Memory B cell (primary cell): ENCODE data around the gene TEC.
"Not testable (repeated sequence)": the region's sequence is repeated elsewhere in the genome, so short reads cannot be mapped to it uniquely, and the experiment has no call there.

ENCODE experiments used
- ATAC-seq: fragments of 150-1000 bp; cut with Tn5 transposase; 2 replicates; pipeline ENCODE4 v1.10.0; 2021; ENCODE audit warnings: low read depth, mild to moderate bottlenecking, moderate library complexity
- DNase-seq, 2 donors: peaks; one replicate each; pipeline ENCODE4 v3.0.0; 2022; ENCODE audit warnings: low spot score in 2 of 2
- H3K27ac Mint-ChIP-seq: one replicate; pipeline ENCODE4 v1.8.0; 2022; ENCODE audit warnings: mild to moderate bottlenecking, moderate library complexity, mixed read lengths
- H3K27me3 Mint-ChIP-seq: one replicate; pipeline ENCODE4 v1.8.0; 2022; ENCODE audit warnings: mixed read lengths
- H3K36me3 Mint-ChIP-seq: one replicate; pipeline ENCODE4 v1.8.0; 2022; ENCODE audit warnings: mild to moderate bottlenecking, mixed read lengths
- H3K4me1 Mint-ChIP-seq: one replicate; pipeline ENCODE4 v1.8.0; 2022; ENCODE audit warnings: mixed read lengths
- H3K4me3 Mint-ChIP-seq: one replicate; pipeline ENCODE4 v1.8.0; 2022; ENCODE audit warnings: mild to moderate bottlenecking, moderate library complexity, mixed read lengths
- H3K9me3 Mint-ChIP-seq: one replicate; pipeline ENCODE4 v1.8.0; 2022; ENCODE audit warnings: mixed read lengths

The TEC gene

DNA sequence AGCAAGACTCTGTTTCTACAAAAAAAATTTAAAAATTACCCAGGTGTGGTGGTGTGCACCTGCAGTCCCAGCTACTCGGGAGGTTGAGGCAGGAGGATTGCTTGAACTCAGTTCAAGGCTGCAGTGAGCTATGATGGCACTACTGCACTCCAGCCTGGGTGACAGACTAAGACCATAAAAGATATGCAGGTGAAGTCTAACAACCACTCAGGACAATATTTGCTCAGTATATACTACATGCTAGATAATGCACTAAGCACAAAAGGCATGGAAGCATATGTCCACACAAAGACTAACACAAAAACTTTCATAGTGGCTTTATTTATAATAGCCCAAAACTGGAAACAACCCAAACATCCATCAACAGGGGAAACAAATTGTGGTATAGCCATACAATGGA lies 77.9 kb downstream of the TEC start:
- Mint-ChIP-seq H3K9me3 (no peaks in the 10 kb centered on the region), H3K4me3 (no peak overlapping the region), H3K27me3 (no peaks in the 10 kb centered on the region), H3K27ac (no peak overlapping the region), H3K36me3 (peaks cover 2% of the 10 kb centered on the region), H3K4me1 (peaks cover 32% of the 10 kb centered on the region)
- DNase-seq (no peak), ATAC-seq (no peak)

GRCh38 chr4:48190839-48191238 lies 78.8 kb downstream of the TEC start:
- Mint-ChIP-seq H3K36me3 (peaks cover 2% of the 10 kb centered on the region), H3K27ac (no peak overlapping the region), H3K27me3 (no peaks in the 10 kb centered on the region), H3K9me3 (no peaks in the 10 kb centered on the region), H3K4me3 (no peak overlapping the region), H3K4me1 (peaks cover 24% of the 10 kb centered on the region)
- ATAC-seq = peak; percentile 62
- DNase-seq = no peak

- H3K27me3 Mint-ChIP-seq = no peaks in the 10 kb centered on the region
Measured at GRCh38 chr4:48189731-48190130, 79.9 kb downstream of the TEC start.

GRCh38 chr4:48188390-48188789 lies 81.2 kb downstream of the TEC start:
- no peak for ATAC-seq
- Mint-ChIP-seq H3K36me3 (peaks cover 2% of the 10 kb centered on the region), H3K27ac (no peak overlapping the region)

More at GRCh38 chr4:48189731-48190130, 79.9 kb downstream of the TEC start:
- H3K4me3 Mint-ChIP-seq = no peak overlapping the region
- H3K27ac Mint-ChIP-seq = no peak overlapping the region
- no peak for ATAC-seq
- H3K36me3 Mint-ChIP-seq = peaks cover 2% of the 10 kb centered on the region
- no peaks in the 10 kb centered on the region for H3K9me3 Mint-ChIP-seq
- peaks cover 19% of the 10 kb centered on the region for H3K4me1 Mint-ChIP-seq
- DNase-seq = no peak

GRCh38 chr4:48187813-48188212 lies 81.8 kb downstream of the TEC start:
- ATAC-seq (no peak), DNase-seq (no peak)
- Mint-ChIP-seq H3K9me3 (no peaks in the 10 kb centered on the region), H3K4me1 (peaks cover 9% of the 10 kb centered on the region), H3K36me3 (peaks cover 2% of the 10 kb centered on the region), H3K4me3 (no peak overlapping the region), H3K27me3 (no peaks in the 10 kb centered on the region), H3K27ac (no peak overlapping the region)

More at GRCh38 chr4:48188390-48188789, 81.2 kb downstream of the TEC start:
- Mint-ChIP-seq H3K4me1 (peaks cover 12% of the 10 kb centered on the region), H3K27me3 (no peaks in the 10 kb centered on the region), H3K9me3 (no peaks in the 10 kb centered on the region), H3K4me3 (no peak overlapping the region)
- DNase-seq = no peak

- H3K36me3 Mint-ChIP-seq, H3K27ac Mint-ChIP-seq, ATAC-seq, H3K27me3 Mint-ChIP-seq, H3K9me3 Mint-ChIP-seq, H3K4me1 Mint-ChIP-seq, H3K4me3 Mint-ChIP-seq, DNase-seq: not testable (repeated sequence)
Measured at GRCh38 chr4:48187066-48187465, 82.6 kb downstream of the TEC start.

- not testable (repeated sequence) for H3K27ac Mint-ChIP-seq, H3K4me3 Mint-ChIP-seq, H3K9me3 Mint-ChIP-seq, H3K4me1 Mint-ChIP-seq, ATAC-seq, H3K36me3 Mint-ChIP-seq, H3K27me3 Mint-ChIP-seq, DNase-seq
Measured at GRCh38 chr4:48186394-48186793, 83.2 kb downstream of the TEC start.

DNA sequence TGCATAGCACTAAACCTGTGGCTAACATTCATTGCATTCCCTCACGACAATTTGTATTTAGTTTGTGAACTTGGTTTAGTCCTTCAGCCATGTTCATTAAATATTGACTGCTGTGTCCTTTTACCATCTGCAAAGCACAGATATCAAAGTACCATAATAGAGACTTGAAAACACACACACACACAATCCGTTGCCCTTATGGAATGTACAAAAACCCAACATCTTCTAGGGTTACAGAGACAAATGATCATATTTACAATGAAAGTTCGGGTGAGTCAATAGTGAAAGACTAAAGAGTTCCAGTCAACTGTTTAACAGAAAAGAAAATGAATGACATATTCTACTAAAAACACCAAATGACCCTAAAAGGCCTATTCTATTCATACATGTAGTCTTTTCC lies 84.8 kb downstream of the TEC start:
- Mint-ChIP-seq H3K36me3 (peaks cover 6% of the 10 kb centered on the region), H3K27me3 (no peaks in the 10 kb centered on the region), H3K4me3 (no peak overlapping the region), H3K9me3 (no peaks in the 10 kb centered on the region), H3K27ac (no peak overlapping the region), H3K4me1 (peaks cover 5% of the 10 kb centered on the region)
- ATAC-seq (no peak), DNase-seq (no peak)

DNA sequence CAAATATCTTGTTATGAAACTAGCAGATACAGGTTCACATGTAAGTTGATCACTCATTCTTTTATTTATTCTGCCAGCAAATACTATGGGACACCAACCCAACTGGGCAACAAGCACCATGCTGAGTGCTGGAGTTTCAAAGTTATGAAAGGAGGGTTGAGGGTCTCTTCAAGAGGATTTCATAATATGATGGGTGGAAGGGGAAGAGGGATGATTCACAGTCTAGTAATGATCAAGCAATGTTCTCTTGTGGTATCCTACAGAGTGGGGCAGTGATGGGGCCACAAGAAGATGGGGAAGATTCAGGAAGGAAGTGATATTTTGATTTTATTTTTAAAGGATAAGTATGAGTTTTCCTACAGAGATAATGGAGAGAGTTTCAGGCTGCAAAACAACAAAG lies 89.4 kb downstream of the TEC start:
- peaks cover 9% of the 10 kb centered on the region for H3K4me1 Mint-ChIP-seq
- peaks cover 15% of the 10 kb centered on the region for H3K36me3 Mint-ChIP-seq
- H3K4me3 Mint-ChIP-seq = no peak overlapping the region
- DNase-seq (no peak), ATAC-seq (no peak)
- no peaks in the 10 kb centered on the region for H3K27me3 Mint-ChIP-seq
- H3K9me3 Mint-ChIP-seq = peaks cover 8% of the 10 kb centered on the region
- no peak overlapping the region for H3K27ac Mint-ChIP-seq

DNA sequence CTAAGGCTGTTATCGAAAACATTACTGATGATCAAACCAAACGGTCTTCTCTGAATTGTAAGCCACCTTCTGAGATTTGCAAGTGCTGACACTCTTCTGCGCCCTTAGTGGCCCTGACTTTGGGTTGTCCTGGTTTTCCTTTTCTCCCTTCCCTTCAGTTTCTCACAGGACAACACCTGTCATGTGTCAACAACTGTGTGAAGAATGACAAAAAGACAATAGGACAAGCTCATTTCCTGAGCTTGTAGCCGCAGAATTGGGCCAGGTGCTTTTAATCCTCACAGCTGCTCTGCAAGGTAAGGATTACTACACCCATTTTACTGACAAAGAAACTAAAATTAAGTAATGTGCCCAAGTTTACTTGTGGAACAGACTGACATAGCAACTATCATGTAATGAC lies 90.7 kb downstream of the TEC start:
- Mint-ChIP-seq H3K27me3 (no peaks in the 10 kb centered on the region), H3K27ac (no peak overlapping the region), H3K36me3 (peaks cover 17% of the 10 kb centered on the region), H3K9me3 (peaks cover 8% of the 10 kb centered on the region), H3K4me1 (peaks cover 6% of the 10 kb centered on the region), H3K4me3 (no peak overlapping the region)
- ATAC-seq (no peak), DNase-seq (no peak)

DNA sequence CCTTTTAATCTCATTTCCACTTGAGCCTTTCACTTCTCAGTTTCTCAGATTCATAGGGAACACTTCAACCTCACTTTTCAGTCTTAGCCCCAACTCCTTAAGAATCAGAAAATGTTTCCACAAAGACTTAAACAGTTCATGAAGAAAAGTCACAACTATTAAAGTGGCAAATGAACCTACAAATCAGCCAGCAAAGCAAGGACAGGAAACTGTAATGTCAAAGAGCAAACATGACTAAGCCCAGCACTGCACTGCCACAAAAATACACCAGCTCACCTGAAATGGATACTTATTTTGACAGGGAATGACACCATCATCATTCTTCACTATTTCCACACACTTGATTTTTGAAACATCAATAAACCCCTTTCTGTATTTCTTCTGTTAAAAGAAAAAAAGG lies 93.8 kb downstream of the TEC start:
- ATAC-seq (no peak), DNase-seq (no peak)
- Mint-ChIP-seq H3K9me3 (peaks cover 8% of the 10 kb centered on the region), H3K27ac (no peak overlapping the region), H3K4me3 (no peak overlapping the region), H3K36me3 (peaks cover 20% of the 10 kb centered on the region), H3K27me3 (no peaks in the 10 kb centered on the region), H3K4me1 (peaks cover 6% of the 10 kb centered on the region)

DNA sequence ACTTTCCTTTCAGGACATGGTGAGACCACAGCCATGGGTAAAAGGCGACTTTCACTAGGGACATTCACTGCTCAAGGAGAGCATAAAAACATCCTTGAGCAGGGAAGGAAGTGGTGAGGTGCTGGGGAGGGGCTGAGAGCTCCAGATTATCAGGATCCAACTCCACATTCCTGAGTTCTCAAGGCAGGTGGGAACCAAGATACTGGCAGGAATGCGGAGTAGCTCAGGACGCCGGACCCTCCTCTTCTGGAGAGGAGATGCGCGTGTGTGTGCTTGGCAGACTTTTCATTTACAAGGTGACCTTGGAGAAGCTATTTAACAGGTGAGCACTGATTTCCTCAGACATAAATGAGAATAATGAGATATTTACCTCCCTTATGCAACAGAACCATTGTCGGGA lies 94.3 kb downstream of the TEC start:
- Mint-ChIP-seq H3K4me1 (peaks cover 6% of the 10 kb centered on the region), H3K27me3 (no peaks in the 10 kb centered on the region), H3K4me3 (no peak overlapping the region), H3K36me3 (peaks cover 17% of the 10 kb centered on the region), H3K27ac (no peak overlapping the region), H3K9me3 (peaks cover 8% of the 10 kb centered on the region)
- DNase-seq (no peak), ATAC-seq (no peak)

GRCh38 chr4:48173056-48173991 lies 96.3 kb downstream of the TEC start:
- ATAC-seq (no peak), DNase-seq (no peak)
- Mint-ChIP-seq H3K27ac (no peak overlapping the region), H3K36me3 (peaks cover 16% of the 10 kb centered on the region), H3K4me3 (no peak overlapping the region), H3K4me1 (peaks cover 6% of the 10 kb centered on the region), H3K27me3 (no peaks in the 10 kb centered on the region), H3K9me3 (peaks cover 5% of the 10 kb centered on the region)

DNA sequence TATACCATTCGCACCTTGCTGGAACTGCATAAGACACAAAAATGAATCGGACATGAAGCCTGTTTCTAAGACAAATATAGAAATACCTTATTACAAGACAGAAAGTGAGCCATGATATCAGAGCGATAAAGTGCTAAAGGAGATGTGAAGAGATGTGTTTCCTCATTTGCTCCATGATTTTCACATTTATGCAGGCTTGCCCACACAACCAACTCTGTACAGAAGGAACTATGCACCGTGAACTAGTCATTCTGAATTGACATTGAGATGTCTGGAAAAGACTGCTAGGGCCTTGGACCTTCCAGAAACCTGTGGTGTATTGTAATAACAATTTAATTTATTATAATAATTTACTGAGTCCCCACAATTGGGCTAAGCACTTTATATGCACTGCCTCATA lies 97.0 kb downstream of the TEC start:
- H3K4me1 Mint-ChIP-seq = peaks cover 6% of the 10 kb centered on the region
- H3K9me3 Mint-ChIP-seq = no peaks in the 10 kb centered on the region
- peaks cover 17% of the 10 kb centered on the region for H3K36me3 Mint-ChIP-seq
- H3K4me3 Mint-ChIP-seq = no peak overlapping the region
- DNase-seq (no peak), ATAC-seq (no peak)
- H3K27me3 Mint-ChIP-seq = no peaks in the 10 kb centered on the region
- H3K27ac Mint-ChIP-seq = no peak overlapping the region

DNA sequence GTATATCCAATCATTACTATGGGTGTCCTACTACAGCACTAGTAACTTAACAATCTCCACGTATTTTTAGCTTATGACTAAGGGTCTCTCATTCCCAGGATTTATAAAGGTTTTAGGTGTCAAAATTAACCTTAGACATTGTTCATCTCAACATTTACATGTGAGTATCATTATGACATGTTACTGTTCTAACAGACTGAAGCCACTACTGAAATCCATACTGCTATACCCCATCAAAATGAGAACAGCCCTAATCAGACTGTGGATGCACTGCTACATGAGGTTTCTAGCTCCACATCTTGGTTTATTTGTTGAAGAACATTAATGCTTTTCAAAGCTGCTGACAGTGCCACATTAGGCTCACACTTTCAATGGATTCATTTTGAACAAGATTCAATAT lies 100.0 kb downstream of the TEC start:
- peaks cover 3% of the 10 kb centered on the region for H3K4me1 Mint-ChIP-seq
- H3K4me3 Mint-ChIP-seq = no peak overlapping the region
- no peak for DNase-seq
- peaks cover 32% of the 10 kb centered on the region for H3K36me3 Mint-ChIP-seq
- H3K9me3 Mint-ChIP-seq = no peaks in the 10 kb centered on the region
- no peak for ATAC-seq
- H3K27me3 Mint-ChIP-seq = no peaks in the 10 kb centered on the region
- no peak overlapping the region for H3K27ac Mint-ChIP-seq
